WTC11 (cell line): ENCODE results near the gene NSUN2. TPM values are rescaled to one million over a fixed set of nuclear protein-coding genes. Genes with fewer than 3 reads are reported as not detected.

Experiments used
- ATAC-seq: fragments of 200-7000 bp; cut with Tn5 transposase; 2 replicates; pipeline ENCODE4 v1.10.0; 2021; ENCODE audit warnings: mild to moderate bottlenecking, moderate library complexity
- CTCF ChIA-PET: fragments of 300-600 bp; sonication (Branson Sonifier 250); formaldehyde crosslinking; loops from one replicate; lab custom pipeline; 2021; ENCODE audit warnings: antibody characterized with exemption; lab: Charles Lee
- POLR2A ChIA-PET: fragments of 350-600 bp; sonication (Branson Sonifier 250); formaldehyde crosslinking; loops from one replicate; lab custom pipeline; 2021; ENCODE audit warnings: antibody characterized with exemption; lab: Charles Lee
- DNase-seq: peaks from one replicate; pipeline ENCODE4 v3.0.0; 2021; ENCODE audit warnings: low spot score
- H3K27ac Mint-ChIP-seq: 2 replicates; pipeline ENCODE4 v1.8.0; 2021; ENCODE audit warnings: mixed read lengths
- H3K27me3 Mint-ChIP-seq: 2 replicates; pipeline ENCODE4 v1.8.0; 2021; ENCODE audit warnings: low read depth, mild to moderate bottlenecking, moderate library complexity, mixed read lengths
- H3K36me3 Mint-ChIP-seq: 2 replicates; pipeline ENCODE4 v1.8.0; 2021; ENCODE audit warnings: mixed read lengths
- H3K4me1 Mint-ChIP-seq: 2 replicates; pipeline ENCODE4 v1.8.0; 2022; ENCODE audit warnings: mixed read lengths
- H3K4me3 Mint-ChIP-seq: 2 replicates; pipeline ENCODE4 v1.8.0; 2021; ENCODE audit warnings: mild to moderate bottlenecking, moderate library complexity, mixed read lengths
- H3K9me3 Mint-ChIP-seq: 2 replicates; pipeline ENCODE4 v1.8.0; 2021; ENCODE audit warnings: mixed read lengths
- AR ChIP-seq: fragments of 250-450 bp; sonication (Bioruptor Pico); IDR thresholded peaks from 2 replicates; pipeline ENCODE4 v1.9.0; 2021; ENCODE audit warnings: mild to moderate bottlenecking
- ATF1 ChIP-seq: sonication (generic); formaldehyde crosslinking; IDR thresholded peaks from 2 replicates; pipeline ENCODE4 v1.8.1; 2023; ENCODE audit warnings: mild to moderate bottlenecking, moderate library complexity, missing genetic modification reagents
- ATF2 ChIP-seq: sonication (generic); formaldehyde crosslinking; IDR thresholded peaks from 2 replicates; pipeline ENCODE4 v1.8.1; 2022; ENCODE audit warnings: low read depth, missing genetic modification reagents, borderline replicate concordance
- CREB1 ChIP-seq: sonication (generic); formaldehyde crosslinking; IDR thresholded peaks from 2 replicates; pipeline ENCODE4 v1.8.0; 2023; ENCODE audit warnings: mild to moderate bottlenecking, missing genetic modification reagents
- GRHL2 ChIP-seq: fragments of 250-450 bp; sonication (Bioruptor Pico); IDR thresholded peaks from 2 replicates; pipeline ENCODE4 v1.8.0; 2022; ENCODE audit warnings: mild to moderate bottlenecking, moderate library complexity; ENCODE audit not compliant: insufficient replicate concordance, severe bottlenecking
- JAZF1 ChIP-seq: fragments of 250-450 bp; sonication (Bioruptor Pico); IDR thresholded peaks from 2 replicates; pipeline ENCODE4 v1.9.0; 2021; ENCODE audit warnings: moderate library complexity, mild to moderate bottlenecking, inconsistent platforms
- MXD4 ChIP-seq: fragments of 250-450 bp; sonication (Bioruptor Pico); IDR thresholded peaks from 2 replicates; pipeline ENCODE4 v1.8.0; 2021; ENCODE audit warnings: mild to moderate bottlenecking, moderate library complexity, borderline replicate concordance
- NFATC4 ChIP-seq: fragments of 250-450 bp; sonication (Bioruptor Pico); IDR thresholded peaks from 2 replicates; pipeline ENCODE4 v1.9.0; 2021; ENCODE audit warnings: mild to moderate bottlenecking
- NR1H2 ChIP-seq: sonication (generic); formaldehyde crosslinking; IDR thresholded peaks from 2 replicates; pipeline ENCODE4 v1.9.0; 2021; ENCODE audit warnings: mild to moderate bottlenecking, moderate library complexity, missing genetic modification reagents
- OVOL2 ChIP-seq: fragments of 250-450 bp; sonication (Bioruptor Pico); IDR thresholded peaks from 2 replicates; pipeline ENCODE4 v1.9.0; 2021; ENCODE audit warnings: mild to moderate bottlenecking, borderline replicate concordance
- PREB ChIP-seq: sonication (generic); formaldehyde crosslinking; IDR thresholded peaks from 2 replicates; pipeline ENCODE4 v1.8.1; 2022; ENCODE audit warnings: mild to moderate bottlenecking, missing genetic modification reagents, moderate library complexity, borderline replicate concordance
- SMAD3 ChIP-seq: sonication (generic); formaldehyde crosslinking; IDR thresholded peaks from 2 replicates; pipeline ENCODE4 v1.8.0; 2022; ENCODE audit warnings: missing genetic modification reagents, mild to moderate bottlenecking, borderline replicate concordance
- SOX15 ChIP-seq: fragments of 250-450 bp; sonication (Bioruptor Pico); IDR thresholded peaks from 2 replicates; pipeline ENCODE4 v1.9.0; 2021; ENCODE audit warnings: mild to moderate bottlenecking
- ZNF281 ChIP-seq: sonication (generic); formaldehyde crosslinking; IDR thresholded peaks from 2 replicates; pipeline ENCODE4 v1.8.0; 2023; ENCODE audit warnings: mild to moderate bottlenecking, missing genetic modification reagents
- ZNF317 ChIP-seq: sonication (generic); formaldehyde crosslinking; IDR thresholded peaks from 2 replicates; pipeline ENCODE4 v1.8.1; 2023; ENCODE audit warnings: low read depth, mild to moderate bottlenecking, moderate library complexity, missing genetic modification reagents, borderline replicate concordance
- ZNF512 ChIP-seq: sonication (generic); formaldehyde crosslinking; IDR thresholded peaks from 2 replicates; pipeline ENCODE4 v1.8.1; 2022; ENCODE audit warnings: missing genetic modification reagents, borderline replicate concordance
- ZNF532 ChIP-seq: fragments of 250-450 bp; sonication (Bioruptor Pico); IDR thresholded peaks from 2 replicates; pipeline ENCODE4 v1.9.0; 2021; ENCODE audit warnings: mild to moderate bottlenecking, borderline replicate concordance
- total RNA-seq: library from RNA; stranded (reverse); gene quantifications from 3 replicates; pipeline ENCODE4 v1.2.3, GENCODE V29; 2021
- TF ChIP-seq, protein P1 (sequence below): sonication (generic); formaldehyde crosslinking; conservative IDR thresholded peaks from 2 replicates; pipeline ENCODE4 v1.8.1; 2022; ENCODE audit warnings: mild to moderate bottlenecking, missing genetic modification reagents

NSUN2 gene
- total RNA-seq, 1 experiment from 2014 or later, result 88.4 TPM

DNA sequence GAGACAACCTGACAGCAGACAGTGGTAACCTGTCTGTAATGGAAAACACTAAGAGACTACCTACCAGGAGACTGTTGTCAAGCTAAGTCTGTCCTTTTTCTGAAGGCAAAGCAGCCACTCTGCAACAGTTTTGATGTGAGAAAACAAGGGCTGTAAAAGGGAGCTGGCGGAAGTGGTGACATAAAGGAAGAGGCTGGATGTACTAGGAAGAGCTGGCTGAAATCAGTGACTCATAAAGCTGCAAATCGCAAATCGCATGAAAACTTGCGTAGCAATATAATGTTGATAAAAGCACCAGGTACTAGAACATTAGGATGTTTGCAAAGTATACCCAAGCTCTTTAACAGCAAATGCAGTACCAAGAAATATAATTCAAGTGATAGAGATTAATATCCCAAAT is 1.4 kb downstream of the NSUN2 start (continued):
- no peak for TF ChIP-seq PREB (CRISPR knock-in tag)
- TF ChIP-seq, protein P1, sequence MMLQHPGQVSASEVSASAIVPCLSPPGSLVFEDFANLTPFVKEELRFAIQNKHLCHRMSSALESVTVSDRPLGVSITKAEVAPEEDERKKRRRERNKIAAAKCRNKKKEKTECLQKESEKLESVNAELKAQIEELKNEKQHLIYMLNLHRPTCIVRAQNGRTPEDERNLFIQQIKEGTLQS (CRISPR knock-in tag), result no peak
- TF ChIP-seq OVOL2, result no peak
- TF ChIP-seq, all 79 proteins: peak for 0

DNA sequence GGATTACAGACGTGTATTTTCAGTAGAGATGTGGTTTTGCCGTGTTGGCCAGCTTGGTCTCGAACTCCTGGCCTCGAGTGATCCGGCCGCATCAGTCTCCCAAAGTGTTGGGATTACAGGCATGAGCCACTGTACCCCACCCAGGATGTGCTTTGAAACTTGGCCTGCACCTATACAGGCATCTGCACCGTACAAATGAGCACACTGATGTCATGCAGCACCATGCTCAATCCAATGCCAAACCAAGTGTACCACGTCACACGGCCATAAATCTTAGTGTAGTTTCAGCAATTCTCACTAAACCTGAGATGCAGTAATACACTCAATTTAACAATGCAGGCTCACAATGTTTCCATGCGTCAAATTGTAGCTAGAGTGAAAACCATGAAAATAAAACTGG is 6.3 kb downstream of the NSUN2 start:
- Mint-ChIP-seq H3K36me3 (peaks cover 78% of the 10 kb centered on the region), H3K4me3 (no peak overlapping the region), H3K27ac (no peak overlapping the region), H3K4me1 (peaks cover 5% of the 10 kb centered on the region), H3K27me3 (no peaks in the 10 kb centered on the region), H3K9me3 (no peaks in the 10 kb centered on the region)
- ChIA-PET CTCF (no interaction called here), POLR2A (no interaction called here)
- DNase-seq (no peak), ATAC-seq (no peak)
- TF ChIP-seq MXD4 (CRISPR knock-in tag), result no peak
- TF ChIP-seq CREB1 (CRISPR knock-in tag), result no peak
- TF ChIP-seq SMAD3 (CRISPR knock-in tag), result no peak
- no peak for TF ChIP-seq NR1H2 (CRISPR knock-in tag)
- TF ChIP-seq ZNF281 (CRISPR knock-in tag), result no peak
- TF ChIP-seq NFATC4 (CRISPR knock-in tag), result no peak

DNA sequence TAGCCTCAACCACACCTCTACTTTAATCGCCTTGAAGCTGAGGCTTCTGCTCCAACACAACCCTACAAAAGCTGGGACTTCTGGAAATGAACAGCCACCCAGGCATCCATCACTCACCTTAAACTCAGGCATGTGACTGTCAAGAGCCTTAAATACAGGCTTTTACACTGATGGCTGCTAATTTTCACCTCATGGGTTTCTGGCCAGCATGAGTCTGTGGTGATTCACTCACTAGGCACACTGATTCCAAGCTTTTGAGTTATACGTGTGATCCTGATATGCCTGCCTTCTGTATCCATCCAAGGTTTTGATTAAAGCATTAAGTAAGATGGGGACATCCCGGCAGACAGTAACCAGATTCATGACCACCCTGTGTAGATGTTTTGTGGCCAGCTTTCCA is 8.9 kb downstream of the NSUN2 start:
- ATAC-seq (no peak), DNase-seq (no peak)
- Mint-ChIP-seq H3K9me3 (no peaks in the 10 kb centered on the region), H3K36me3 (peaks cover 68% of the 10 kb centered on the region), H3K27ac (no peak overlapping the region), H3K27me3 (no peaks in the 10 kb centered on the region), H3K4me1 (no peaks in the 10 kb centered on the region), H3K4me3 (no peak overlapping the region)
- ChIA-PET POLR2A (no interaction called here), CTCF (no interaction called here)
- TF ChIP-seq SOX15 (CRISPR knock-in tag) (no peak), CREB1 (CRISPR knock-in tag) (no peak), ZNF512 (CRISPR knock-in tag) (no peak), JAZF1 (CRISPR knock-in tag) (no peak), ZNF532 (CRISPR knock-in tag) (no peak), ATF1 (CRISPR knock-in tag) (no peak), GRHL2 (CRISPR knock-in tag) (no peak), MXD4 (CRISPR knock-in tag) (no peak), AR (CRISPR knock-in tag) (no peak), ATF2 (no peak), ZNF317 (CRISPR knock-in tag) (no peak)
